ENCODE results near the gene CADM2.
"Not testable (repeated sequence)": the region's sequence is repeated elsewhere in the genome, so short reads cannot be mapped to it uniquely, and the experiment has no call there.

Gene CADM2

GRCh38 chr3:85631070-85631469 is 672.3 kb downstream of the CADM2 start:
- no peak for DNase-seq (ENCODE audit: extremely low read depth in 1 of 2, low read depth in 1 of 2)

- no peak for DNase-seq (ENCODE audit: extremely low read depth in 1 of 2, low read depth in 1 of 2)
These were observed 674.1 kb downstream of the CADM2 start for GRCh38 chr3:85632921-85633320.

- DNase-seq (ENCODE audit: extremely low read depth in 1 of 2, low read depth in 1 of 2): no peak
These were observed 693.6 kb downstream of the CADM2 start for GRCh38 chr3:85652360-85652759.

GRCh38 chr3:85660451-85660850 is 701.7 kb downstream of the CADM2 start:
- no peak for DNase-seq (ENCODE audit: extremely low read depth in 1 of 2, low read depth in 1 of 2)

GRCh38 chr3:85662462-85662861 is 703.7 kb downstream of the CADM2 start:
- no peak for DNase-seq (ENCODE audit: extremely low read depth in 1 of 2, low read depth in 1 of 2)

GRCh38 chr3:85667744-85668143 is 709.0 kb downstream of the CADM2 start:
- DNase-seq (ENCODE audit: extremely low read depth in 1 of 2, low read depth in 1 of 2): no peak

- DNase-seq (ENCODE audit: extremely low read depth in 1 of 2, low read depth in 1 of 2): no peak
These were observed 711.9 kb downstream of the CADM2 start for GRCh38 chr3:85670634-85671205.

GRCh38 chr3:85672761-85673160 is 714.0 kb downstream of the CADM2 start:
- DNase-seq (ENCODE audit: extremely low read depth in 1 of 2, low read depth in 1 of 2): no peak

GRCh38 chr3:85678713-85679112 is 719.9 kb downstream of the CADM2 start:
- no peak for DNase-seq (ENCODE audit: extremely low read depth in 1 of 2, low read depth in 1 of 2)

- no peak for DNase-seq (ENCODE audit: extremely low read depth in 1 of 2, low read depth in 1 of 2)
These were observed 723.1 kb downstream of the CADM2 start for GRCh38 chr3:85681906-85682305.

GRCh38 chr3:85691196-85691595 is 732.4 kb downstream of the CADM2 start:
- DNase-seq (ENCODE audit: extremely low read depth in 1 of 2, low read depth in 1 of 2): no peak

GRCh38 chr3:85697156-85697555 is 738.4 kb downstream of the CADM2 start:
- no peak for DNase-seq (ENCODE audit: extremely low read depth in 1 of 2, low read depth in 1 of 2)

- DNase-seq (ENCODE audit: extremely low read depth in 1 of 2, low read depth in 1 of 2): no peak
These were observed 747.3 kb downstream of the CADM2 start for GRCh38 chr3:85706130-85706529.

GRCh38 chr3:85708325-85708724 is 749.5 kb downstream of the CADM2 start:
- DNase-seq (ENCODE audit: extremely low read depth in 1 of 2, low read depth in 1 of 2): not testable (repeated sequence)

- DNase-seq (ENCODE audit: extremely low read depth in 1 of 2, low read depth in 1 of 2): no peak
These were observed 750.6 kb downstream of the CADM2 start for GRCh38 chr3:85709346-85709892.

- no peak for DNase-seq (ENCODE audit: extremely low read depth in 1 of 2, low read depth in 1 of 2)
These were observed 751.7 kb downstream of the CADM2 start for GRCh38 chr3:85710490-85710889.

- DNase-seq (ENCODE audit: extremely low read depth in 1 of 2, low read depth in 1 of 2): no peak
These were observed 762.8 kb downstream of the CADM2 start for GRCh38 chr3:85721409-85722145.

GRCh38 chr3:85725809-85726208 is 767.0 kb downstream of the CADM2 start:
- DNase-seq (ENCODE audit: extremely low read depth in 1 of 2, low read depth in 1 of 2): no peak

- DNase-seq (ENCODE audit: extremely low read depth in 1 of 2, low read depth in 1 of 2): no peak
These were observed 767.5 kb downstream of the CADM2 start for GRCh38 chr3:85726241-85726640.

- no peak for DNase-seq (ENCODE audit: extremely low read depth in 1 of 2, low read depth in 1 of 2)
These were observed 779.1 kb downstream of the CADM2 start for GRCh38 chr3:85737846-85738245.

GRCh38 chr3:85740561-85740960 is 781.8 kb downstream of the CADM2 start:
- no peak for DNase-seq (ENCODE audit: extremely low read depth in 1 of 2, low read depth in 1 of 2)

- DNase-seq (ENCODE audit: extremely low read depth in 1 of 2, low read depth in 1 of 2): no peak
These were observed 799.7 kb downstream of the CADM2 start for GRCh38 chr3:85758442-85758841.

Measured in activated CD8-positive, alpha-beta memory T cell treated with anti-CD3 and anti-CD28 coated beads for 1 hour (primary cell).